Mesodermal cell (in vitro differentiated cells): Measurements from ENCODE around the gene TSC22D1.

Experiments used
- H3K27ac ChIP-seq: 2 replicates; pipeline ENCODE4 v1.7.0; 2013; ENCODE audit warnings: mild to moderate bottlenecking, low read depth, low read length, moderate library complexity; ENCODE audit not compliant: severe bottlenecking
- H3K36me3 ChIP-seq: 2 replicates; pipeline ENCODE4 v1.7.1; 2013; ENCODE audit warnings: mild to moderate bottlenecking, low read length, moderate library complexity; ENCODE audit not compliant: control insufficient read depth, insufficient read depth
- H3K4me1 ChIP-seq: one replicate; pipeline ENCODE4 v1.7.1; 2013; ENCODE audit warnings: mild to moderate bottlenecking, low read length; ENCODE audit not compliant: insufficient read depth, control insufficient read depth, poor library complexity, severe bottlenecking
- H3K4me3 ChIP-seq: 2 replicates; pipeline ENCODE4 v1.7.0; 2013; ENCODE audit warnings: low read length, control low read depth, mild to moderate bottlenecking; ENCODE audit not compliant: insufficient read depth, poor library complexity, severe bottlenecking; ENCODE audit errors: extremely low read depth
- H3K9me3 ChIP-seq: 2 replicates; pipeline ENCODE4 v1.7.1; 2013; ENCODE audit warnings: mild to moderate bottlenecking, low read length, moderate library complexity; ENCODE audit not compliant: control insufficient read depth
- WGBS, 2 experiments: methylation state at CpG; one replicate each; pipeline ENCODE4 v1.1.5; 2013; ENCODE audit warnings: missing lambda C conversion rate in 2 of 2; ENCODE audit not compliant: insufficient coverage in 2 of 2; 5-methylcytosine and 5-hydroxymethylcytosine counted together

TSC22D1 gene

GRCh38 chr13:44407379-44407778 lies 168.8 kb downstream of the TSC22D1 start:
- Histone ChIP-seq H3K4me3 (no peak overlapping the region), H3K4me1 (peaks cover 33% of the 10 kb centered on the region), H3K27ac (no peak overlapping the region), H3K9me3 (no peaks in the 10 kb centered on the region), H3K36me3 (no peaks in the 10 kb centered on the region)
- 49 to 50% methylated on average over 2 of the region's 3 CpGs for WGBS, 2 experiments

- 100% methylated on average over 1 of the region's 5 CpGs for WGBS, 2 experiments
- Histone ChIP-seq H3K4me1 (peaks cover 31% of the 10 kb centered on the region), H3K9me3 (no peaks in the 10 kb centered on the region), H3K27ac (no peak overlapping the region), H3K36me3 (no peaks in the 10 kb centered on the region), H3K4me3 (no peak overlapping the region)
Observed at GRCh38 chr13:44406617-44407016, 169.5 kb downstream of the TSC22D1 start.

- H3K27ac ChIP-seq, result peak overlapping the region; percentile 53
- 39 to 65% methylated on average over 6 to 10 of the region's 15 CpGs for WGBS, 2 experiments
- H3K36me3 ChIP-seq, result no peaks in the 10 kb centered on the region
- no peak overlapping the region for H3K4me3 ChIP-seq
- H3K4me1 ChIP-seq, result peaks cover 31% of the 10 kb centered on the region
- no peaks in the 10 kb centered on the region for H3K9me3 ChIP-seq
Observed at GRCh38 chr13:44404261-44405132, 171.6 kb downstream of the TSC22D1 start.

- Histone ChIP-seq H3K9me3 (no peaks in the 10 kb centered on the region), H3K4me1 (peaks cover 31% of the 10 kb centered on the region), H3K36me3 (no peaks in the 10 kb centered on the region), H3K27ac (peak overlapping the region; percentile 53), H3K4me3 (no peak overlapping the region)
- WGBS, 2 experiments, result 40 to 44% methylated on average over 8 to 11 of the region's 11 CpGs
Observed at GRCh38 chr13:44403461-44404056, 172.6 kb downstream of the TSC22D1 start.

- Histone ChIP-seq H3K4me1 (peaks cover 34% of the 10 kb centered on the region), H3K4me3 (no peak overlapping the region), H3K27ac (no peak overlapping the region), H3K9me3 (no peaks in the 10 kb centered on the region), H3K36me3 (no peaks in the 10 kb centered on the region)
- WGBS, 2 experiments, result 85 to 89% methylated on average over 12 of the region's 13 CpGs
Observed at GRCh38 chr13:44402899-44403445, 173.2 kb downstream of the TSC22D1 start.

- H3K4me1 ChIP-seq, result peaks cover 45% of the 10 kb centered on the region
- H3K9me3 ChIP-seq, result no peaks in the 10 kb centered on the region
- H3K4me3 ChIP-seq, result no peak overlapping the region
- 100% methylated on average over 1 to 2 of the region's 2 CpGs for WGBS, 2 experiments
- no peaks in the 10 kb centered on the region for H3K36me3 ChIP-seq
- H3K27ac ChIP-seq, result no peak overlapping the region
Observed at GRCh38 chr13:44401577-44401976, 174.6 kb downstream of the TSC22D1 start.

GRCh38 chr13:44400736-44401135 lies 175.4 kb downstream of the TSC22D1 start:
- H3K4me1 ChIP-seq, result peaks cover 52% of the 10 kb centered on the region
- H3K27ac ChIP-seq, result no peak overlapping the region
- H3K4me3 ChIP-seq, result no peak overlapping the region
- no peaks in the 10 kb centered on the region for H3K36me3 ChIP-seq
- H3K9me3 ChIP-seq, result no peaks in the 10 kb centered on the region

GRCh38 chr13:44399074-44399473 lies 177.1 kb downstream of the TSC22D1 start:
- H3K36me3 ChIP-seq, result no peaks in the 10 kb centered on the region
- peaks cover 41% of the 10 kb centered on the region for H3K4me1 ChIP-seq
- no peak overlapping the region for H3K4me3 ChIP-seq
- WGBS, 2 experiments, result 83 to 97% methylated on average over 2 to 3 of the region's 3 CpGs
- H3K9me3 ChIP-seq, result no peaks in the 10 kb centered on the region
- no peak overlapping the region for H3K27ac ChIP-seq

GRCh38 chr13:44398606-44399005 lies 177.5 kb downstream of the TSC22D1 start:
- H3K9me3 ChIP-seq, result no peaks in the 10 kb centered on the region
- peaks cover 36% of the 10 kb centered on the region for H3K4me1 ChIP-seq
- no peaks in the 10 kb centered on the region for H3K36me3 ChIP-seq
- 100% methylated on average over 2 of the region's 3 CpGs; no CpG with 5 or more reads in 1 of the 2 experiments for WGBS, 2 experiments
- no peak overlapping the region for H3K27ac ChIP-seq
- no peak overlapping the region for H3K4me3 ChIP-seq

GRCh38 chr13:44397766-44398223 lies 178.3 kb downstream of the TSC22D1 start:
- no peak overlapping the region for H3K4me3 ChIP-seq
- H3K36me3 ChIP-seq, result no peaks in the 10 kb centered on the region
- H3K9me3 ChIP-seq, result no peaks in the 10 kb centered on the region
- WGBS, 2 experiments, result 100% methylated on average over 1 of the region's 3 CpGs; no CpG with 5 or more reads in 1 of the 2 experiments
- peak overlapping the region; percentile 92 for H3K27ac ChIP-seq
- peaks cover 28% of the 10 kb centered on the region for H3K4me1 ChIP-seq
